DND-41 (cell line): Measurements from ENCODE around the gene CHD8.
A peak's percentile ranks its signal among the peaks of the same experiment; 100 is the strongest.

Source experiments
- CTCF ChIP-seq: IDR thresholded peaks from 2 replicates; pipeline ENCODE4 v1.5.1; 2012; ENCODE audit warnings: borderline replicate concordance, low read length, moderate library complexity, mild to moderate bottlenecking; ENCODE audit not compliant: poor library complexity, severe bottlenecking; ENCODE audit errors: extremely low read depth
- EZH2 ChIP-seq: IDR thresholded peaks from 3 replicates; pipeline ENCODE4 v1.6.1; 2012; ENCODE audit warnings: borderline replicate concordance, low read depth, mild to moderate bottlenecking, moderate library complexity, low read length, inconsistent platforms; ENCODE audit not compliant: severe bottlenecking

DNA sequence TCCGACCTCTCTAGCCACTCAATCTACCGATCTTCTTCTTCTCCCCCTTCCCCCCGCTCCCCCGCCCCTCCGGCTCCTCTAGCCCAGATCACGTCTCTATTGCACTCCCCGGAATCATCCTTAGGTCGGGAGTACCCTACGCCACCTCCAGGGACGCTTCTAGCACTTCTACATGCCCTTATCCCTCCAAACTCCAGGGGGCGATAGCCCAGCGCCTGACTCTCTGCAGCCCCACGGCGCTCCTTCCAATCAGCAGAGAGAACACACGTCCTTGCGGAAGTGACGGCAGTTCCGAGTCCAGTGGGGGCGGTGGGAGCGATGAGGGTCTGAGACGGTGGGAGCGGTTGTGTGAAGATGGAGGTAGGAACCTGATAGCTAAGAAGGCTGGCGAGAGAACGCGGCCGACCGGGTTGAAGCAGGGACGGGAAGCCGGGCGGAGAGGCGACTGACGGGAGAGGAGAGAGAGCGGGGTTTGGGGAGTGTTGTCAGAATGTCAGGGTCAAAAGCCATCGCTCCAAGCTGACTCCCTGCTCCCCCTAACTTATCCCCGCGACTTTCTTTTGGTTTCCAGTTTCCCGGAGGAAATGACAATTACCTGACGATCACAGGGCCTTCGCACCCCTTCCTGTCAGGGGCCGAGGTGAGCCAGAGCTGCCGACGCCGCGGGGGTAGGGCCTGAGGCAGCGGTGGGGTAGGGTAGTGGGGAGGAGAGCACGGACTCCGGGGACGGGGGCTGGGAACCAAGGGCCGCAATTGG lies 21.2 kb upstream of the CHD8 start, which contains the start of the genes RAB2B and TOX4:
- TF ChIP-seq CTCF (peak; percentile 99), EZH2 (no peak)
